Measurements from ENCODE around the gene CHTOP.
A peak's percentile ranks its signal among the peaks of the same experiment; 100 is the strongest.

Gene CHTOP

DNA sequence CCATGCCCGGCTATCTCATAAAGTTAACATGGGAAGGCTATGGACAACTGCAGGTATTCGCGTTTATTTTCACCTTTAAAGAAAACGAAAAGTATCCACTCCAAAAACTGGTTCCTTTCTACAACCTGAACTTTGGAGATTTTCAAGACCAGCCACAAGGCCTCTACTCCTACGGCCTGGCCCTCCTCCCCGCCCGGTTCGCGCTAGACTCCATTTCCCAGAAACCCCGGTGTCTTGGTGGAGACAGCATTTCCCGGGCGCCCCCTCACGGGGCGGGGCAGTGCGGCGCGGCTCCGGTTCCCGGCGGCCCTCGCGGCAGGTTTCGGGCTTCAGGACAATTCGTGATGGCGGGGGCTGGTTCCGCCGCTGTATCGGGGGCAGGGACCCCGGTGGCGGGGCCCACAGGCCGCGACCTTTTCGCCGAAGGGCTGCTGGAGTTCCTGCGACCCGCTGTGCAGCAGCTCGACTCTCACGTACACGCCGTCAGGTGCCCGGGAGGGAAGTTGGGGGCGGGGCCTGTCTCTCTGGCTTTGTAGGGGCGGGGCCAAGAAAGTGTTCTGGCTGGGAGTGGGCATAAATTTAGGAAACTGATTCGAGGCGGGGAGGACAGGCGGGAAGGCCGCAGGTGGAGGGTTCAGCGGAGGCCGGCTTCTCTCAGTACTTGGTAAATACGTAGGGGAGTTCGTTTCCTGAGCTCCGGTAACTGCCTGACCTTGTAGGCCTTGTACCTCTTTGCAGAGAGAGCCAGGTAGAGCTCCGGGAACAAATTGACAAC is 24.7 kb downstream of the CHTOP start, which contains the start of gene SNAPIN (continued):
- TF ChIP-seq ZNF155 (tag by site-specific recombination; IDR thresholded peaks at IDR 0.05) (no peak), ZFHX2 (tag by site-specific recombination; conservative IDR thresholded peaks at IDR 0.05) (peak; percentile 68), KLF9 (tag by site-specific recombination; IDR thresholded peaks at IDR 0.05; ENCODE audit: low read depth) (peak; percentile 81), GFI1B (tag by site-specific recombination; IDR thresholded peaks at IDR 0.05) (0 out of 2 replicates have a peak, but pooled peaks have one; percentile 14), RBAK (tag by site-specific recombination; IDR thresholded peaks at IDR 0.05) (no peak), PRDM10 (tag by site-specific recombination; IDR thresholded peaks at IDR 0.05) (peak; percentile 99), ZBTB11 (tag by site-specific recombination; conservative IDR thresholded peaks at IDR 0.05; ENCODE audit: low read depth) (peak; percentile 31), ZNF398 (tag by site-specific recombination; IDR thresholded peaks at IDR 0.05) (peak; percentile 26), ZSCAN23 (tag by site-specific recombination; IDR thresholded peaks at IDR 0.05) (no peak), ZNF350 (tag by site-specific recombination; IDR thresholded peaks at IDR 0.05) (no peak), ZNF621 (tag by site-specific recombination; IDR thresholded peaks at IDR 0.05) (no peak), ZNF785 (tag by site-specific recombination; IDR thresholded peaks at IDR 0.05) (no peak), KLF1 (tag by site-specific recombination; IDR thresholded peaks at IDR 0.05) (0 out of 2 replicates have a peak, but pooled peaks have one; percentile 42)
- TF ChIP-seq, protein P1, sequence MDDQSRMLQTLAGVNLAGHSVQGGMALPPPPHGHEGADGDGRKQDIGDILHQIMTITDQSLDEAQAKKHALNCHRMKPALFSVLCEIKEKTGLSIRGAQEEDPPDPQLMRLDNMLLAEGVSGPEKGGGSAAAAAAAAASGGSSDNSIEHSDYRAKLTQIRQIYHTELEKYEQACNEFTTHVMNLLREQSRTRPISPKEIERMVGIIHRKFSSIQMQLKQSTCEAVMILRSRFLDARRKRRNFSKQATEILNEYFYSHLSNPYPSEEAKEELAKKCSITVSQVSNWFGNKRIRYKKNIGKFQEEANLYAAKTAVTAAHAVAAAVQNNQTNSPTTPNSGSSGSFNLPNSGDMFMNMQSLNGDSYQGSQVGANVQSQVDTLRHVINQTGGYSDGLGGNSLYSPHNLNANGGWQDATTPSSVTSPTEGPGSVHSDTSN (CRISPR knock-in tag; IDR thresholded peaks at IDR 0.05): no peak
- TF ChIP-seq, protein P2, sequence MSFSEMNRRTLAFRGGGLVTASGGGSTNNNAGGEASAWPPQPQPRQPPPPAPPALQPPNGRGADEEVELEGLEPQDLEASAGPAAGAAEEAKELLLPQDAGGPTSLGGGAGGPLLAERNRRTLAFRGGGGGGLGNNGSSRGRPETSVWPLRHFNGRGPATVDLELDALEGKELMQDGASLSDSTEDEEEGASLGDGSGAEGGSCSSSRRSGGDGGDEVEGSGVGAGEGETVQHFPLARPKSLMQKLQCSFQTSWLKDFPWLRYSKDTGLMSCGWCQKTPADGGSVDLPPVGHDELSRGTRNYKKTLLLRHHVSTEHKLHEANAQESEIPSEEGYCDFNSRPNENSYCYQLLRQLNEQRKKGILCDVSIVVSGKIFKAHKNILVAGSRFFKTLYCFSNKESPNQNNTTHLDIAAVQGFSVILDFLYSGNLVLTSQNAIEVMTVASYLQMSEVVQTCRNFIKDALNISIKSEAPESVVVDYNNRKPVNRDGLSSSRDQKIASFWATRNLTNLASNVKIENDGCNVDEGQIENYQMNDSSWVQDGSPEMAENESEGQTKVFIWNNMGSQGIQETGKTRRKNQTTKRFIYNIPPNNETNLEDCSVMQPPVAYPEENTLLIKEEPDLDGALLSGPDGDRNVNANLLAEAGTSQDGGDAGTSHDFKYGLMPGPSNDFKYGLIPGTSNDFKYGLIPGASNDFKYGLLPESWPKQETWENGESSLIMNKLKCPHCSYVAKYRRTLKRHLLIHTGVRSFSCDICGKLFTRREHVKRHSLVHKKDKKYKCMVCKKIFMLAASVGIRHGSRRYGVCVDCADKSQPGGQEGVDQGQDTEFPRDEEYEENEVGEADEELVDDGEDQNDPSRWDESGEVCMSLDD (tag by site-specific recombination; IDR thresholded peaks at IDR 0.05): peak; percentile 39; the same call in 1 of the 2 replicates
- TF ChIP-seq, protein P3, sequence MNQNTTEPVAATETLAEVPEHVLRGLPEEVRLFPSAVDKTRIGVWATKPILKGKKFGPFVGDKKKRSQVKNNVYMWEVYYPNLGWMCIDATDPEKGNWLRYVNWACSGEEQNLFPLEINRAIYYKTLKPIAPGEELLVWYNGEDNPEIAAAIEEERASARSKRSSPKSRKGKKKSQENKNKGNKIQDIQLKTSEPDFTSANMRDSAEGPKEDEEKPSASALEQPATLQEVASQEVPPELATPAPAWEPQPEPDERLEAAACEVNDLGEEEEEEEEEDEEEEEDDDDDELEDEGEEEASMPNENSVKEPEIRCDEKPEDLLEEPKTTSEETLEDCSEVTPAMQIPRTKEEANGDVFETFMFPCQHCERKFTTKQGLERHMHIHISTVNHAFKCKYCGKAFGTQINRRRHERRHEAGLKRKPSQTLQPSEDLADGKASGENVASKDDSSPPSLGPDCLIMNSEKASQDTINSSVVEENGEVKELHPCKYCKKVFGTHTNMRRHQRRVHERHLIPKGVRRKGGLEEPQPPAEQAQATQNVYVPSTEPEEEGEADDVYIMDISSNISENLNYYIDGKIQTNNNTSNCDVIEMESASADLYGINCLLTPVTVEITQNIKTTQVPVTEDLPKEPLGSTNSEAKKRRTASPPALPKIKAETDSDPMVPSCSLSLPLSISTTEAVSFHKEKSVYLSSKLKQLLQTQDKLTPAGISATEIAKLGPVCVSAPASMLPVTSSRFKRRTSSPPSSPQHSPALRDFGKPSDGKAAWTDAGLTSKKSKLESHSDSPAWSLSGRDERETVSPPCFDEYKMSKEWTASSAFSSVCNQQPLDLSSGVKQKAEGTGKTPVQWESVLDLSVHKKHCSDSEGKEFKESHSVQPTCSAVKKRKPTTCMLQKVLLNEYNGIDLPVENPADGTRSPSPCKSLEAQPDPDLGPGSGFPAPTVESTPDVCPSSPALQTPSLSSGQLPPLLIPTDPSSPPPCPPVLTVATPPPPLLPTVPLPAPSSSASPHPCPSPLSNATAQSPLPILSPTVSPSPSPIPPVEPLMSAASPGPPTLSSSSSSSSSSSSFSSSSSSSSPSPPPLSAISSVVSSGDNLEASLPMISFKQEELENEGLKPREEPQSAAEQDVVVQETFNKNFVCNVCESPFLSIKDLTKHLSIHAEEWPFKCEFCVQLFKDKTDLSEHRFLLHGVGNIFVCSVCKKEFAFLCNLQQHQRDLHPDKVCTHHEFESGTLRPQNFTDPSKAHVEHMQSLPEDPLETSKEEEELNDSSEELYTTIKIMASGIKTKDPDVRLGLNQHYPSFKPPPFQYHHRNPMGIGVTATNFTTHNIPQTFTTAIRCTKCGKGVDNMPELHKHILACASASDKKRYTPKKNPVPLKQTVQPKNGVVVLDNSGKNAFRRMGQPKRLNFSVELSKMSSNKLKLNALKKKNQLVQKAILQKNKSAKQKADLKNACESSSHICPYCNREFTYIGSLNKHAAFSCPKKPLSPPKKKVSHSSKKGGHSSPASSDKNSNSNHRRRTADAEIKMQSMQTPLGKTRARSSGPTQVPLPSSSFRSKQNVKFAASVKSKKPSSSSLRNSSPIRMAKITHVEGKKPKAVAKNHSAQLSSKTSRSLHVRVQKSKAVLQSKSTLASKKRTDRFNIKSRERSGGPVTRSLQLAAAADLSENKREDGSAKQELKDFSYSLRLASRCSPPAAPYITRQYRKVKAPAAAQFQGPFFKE (tag by site-specific recombination; IDR thresholded peaks at IDR 0.05; ENCODE audit: borderline replicate concordance): no peak
- TF ChIP-seq, protein P4, sequence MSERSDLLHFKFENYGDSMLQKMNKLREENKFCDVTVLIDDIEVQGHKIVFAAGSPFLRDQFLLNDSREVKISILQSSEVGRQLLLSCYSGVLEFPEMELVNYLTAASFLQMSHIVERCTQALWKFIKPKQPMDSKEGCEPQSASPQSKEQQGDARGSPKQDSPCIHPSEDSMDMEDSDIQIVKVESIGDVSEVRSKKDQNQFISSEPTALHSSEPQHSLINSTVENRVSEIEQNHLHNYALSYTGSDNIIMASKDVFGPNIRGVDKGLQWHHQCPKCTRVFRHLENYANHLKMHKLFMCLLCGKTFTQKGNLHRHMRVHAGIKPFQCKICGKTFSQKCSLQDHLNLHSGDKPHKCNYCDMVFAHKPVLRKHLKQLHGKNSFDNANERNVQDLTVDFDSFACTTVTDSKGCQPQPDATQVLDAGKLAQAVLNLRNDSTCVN (tag by site-specific recombination; optimal IDR thresholded peaks at IDR 0.05): peak; percentile 77
